ENCODE results near the gene MAPK11.

MAPK11 gene

DNA sequence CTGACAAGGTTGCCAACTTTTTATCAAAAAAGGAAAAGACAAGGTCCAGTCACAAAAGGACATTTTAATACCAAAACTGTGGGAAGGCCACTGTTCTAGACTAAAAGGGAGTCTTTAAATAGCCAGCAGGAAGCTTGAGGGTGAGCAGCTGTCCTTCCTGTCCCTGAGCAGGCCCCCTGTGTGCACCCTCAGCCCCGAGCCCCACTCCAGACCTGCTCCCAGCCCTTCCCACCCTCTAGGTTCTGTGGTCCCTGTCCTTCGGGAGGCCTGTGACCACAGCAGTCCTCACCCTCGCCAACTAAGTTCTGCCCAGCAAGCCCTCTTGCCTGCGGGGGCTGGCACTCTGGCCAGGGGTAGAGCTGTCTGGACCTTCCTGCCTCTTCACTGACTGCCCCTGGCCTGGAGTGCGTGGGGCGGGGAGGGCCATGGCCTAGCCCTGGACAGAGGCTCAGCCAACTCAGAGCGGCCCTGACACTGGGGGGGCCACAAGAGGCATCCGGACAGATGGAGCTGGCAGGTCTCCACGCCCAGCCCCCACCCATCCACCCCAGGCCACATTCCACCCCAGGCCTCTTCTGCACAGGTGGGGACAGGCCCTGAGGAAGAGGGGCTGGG lies 38.9 kb upstream of the MAPK11 start:
- ChIA-PET POLR2A (interaction anchor here (1.4 kb wide), 1 partner anchor 11 kb away, joined by 4 read pairs; no protein-coding TSS in a partner anchor), CTCF (interaction anchor here (1.0 to 1.4 kb wide), 6 partner anchors 11 to 57 kb away, joined by 3 to 8 read pairs (median 4); no protein-coding TSS in a partner anchor)
- TF ChIP-seq, protein P1, sequence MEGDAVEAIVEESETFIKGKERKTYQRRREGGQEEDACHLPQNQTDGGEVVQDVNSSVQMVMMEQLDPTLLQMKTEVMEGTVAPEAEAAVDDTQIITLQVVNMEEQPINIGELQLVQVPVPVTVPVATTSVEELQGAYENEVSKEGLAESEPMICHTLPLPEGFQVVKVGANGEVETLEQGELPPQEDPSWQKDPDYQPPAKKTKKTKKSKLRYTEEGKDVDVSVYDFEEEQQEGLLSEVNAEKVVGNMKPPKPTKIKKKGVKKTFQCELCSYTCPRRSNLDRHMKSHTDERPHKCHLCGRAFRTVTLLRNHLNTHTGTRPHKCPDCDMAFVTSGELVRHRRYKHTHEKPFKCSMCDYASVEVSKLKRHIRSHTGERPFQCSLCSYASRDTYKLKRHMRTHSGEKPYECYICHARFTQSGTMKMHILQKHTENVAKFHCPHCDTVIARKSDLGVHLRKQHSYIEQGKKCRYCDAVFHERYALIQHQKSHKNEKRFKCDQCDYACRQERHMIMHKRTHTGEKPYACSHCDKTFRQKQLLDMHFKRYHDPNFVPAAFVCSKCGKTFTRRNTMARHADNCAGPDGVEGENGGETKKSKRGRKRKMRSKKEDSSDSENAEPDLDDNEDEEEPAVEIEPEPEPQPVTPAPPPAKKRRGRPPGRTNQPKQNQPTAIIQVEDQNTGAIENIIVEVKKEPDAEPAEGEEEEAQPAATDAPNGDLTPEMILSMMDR (IDR thresholded peaks at IDR 0.05; ENCODE audit: control extremely low read depth, extremely low read depth, low read depth, missing control alignments): no peak
- no peak for DNase-seq (ENCODE audit: extremely low spot score)

DNA sequence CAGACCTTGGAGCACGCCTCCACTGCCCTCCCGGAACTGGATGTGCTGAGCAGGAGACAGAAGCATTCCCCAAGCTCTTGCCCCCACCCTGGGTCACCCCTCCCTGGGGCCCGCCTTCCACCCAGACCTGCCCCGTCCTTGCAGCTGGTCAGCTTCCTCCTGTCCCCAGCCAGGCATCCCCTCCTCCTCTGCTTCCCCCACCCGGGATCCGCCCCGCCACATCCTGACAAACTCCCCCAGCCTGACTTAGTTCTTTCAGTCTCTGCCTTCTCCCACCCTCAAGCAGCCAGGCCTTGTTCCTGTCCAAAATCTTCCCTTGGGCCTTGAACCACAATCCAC lies 38.4 kb upstream of the MAPK11 start:
- DNase-seq (ENCODE audit: extremely low spot score): no peak
- ChIA-PET POLR2A (interaction anchor here (1.4 kb wide), 1 partner anchor 11 kb away, joined by 4 read pairs; no protein-coding TSS in a partner anchor), CTCF (interaction anchor here (1.1 to 1.4 kb wide), 3 partner anchors 12 to 57 kb away, joined by 3 to 8 read pairs (median 3); no protein-coding TSS in a partner anchor)
- TF ChIP-seq, protein P1 (IDR thresholded peaks at IDR 0.05; ENCODE audit: control extremely low read depth, extremely low read depth, low read depth, missing control alignments): no peak

DNA sequence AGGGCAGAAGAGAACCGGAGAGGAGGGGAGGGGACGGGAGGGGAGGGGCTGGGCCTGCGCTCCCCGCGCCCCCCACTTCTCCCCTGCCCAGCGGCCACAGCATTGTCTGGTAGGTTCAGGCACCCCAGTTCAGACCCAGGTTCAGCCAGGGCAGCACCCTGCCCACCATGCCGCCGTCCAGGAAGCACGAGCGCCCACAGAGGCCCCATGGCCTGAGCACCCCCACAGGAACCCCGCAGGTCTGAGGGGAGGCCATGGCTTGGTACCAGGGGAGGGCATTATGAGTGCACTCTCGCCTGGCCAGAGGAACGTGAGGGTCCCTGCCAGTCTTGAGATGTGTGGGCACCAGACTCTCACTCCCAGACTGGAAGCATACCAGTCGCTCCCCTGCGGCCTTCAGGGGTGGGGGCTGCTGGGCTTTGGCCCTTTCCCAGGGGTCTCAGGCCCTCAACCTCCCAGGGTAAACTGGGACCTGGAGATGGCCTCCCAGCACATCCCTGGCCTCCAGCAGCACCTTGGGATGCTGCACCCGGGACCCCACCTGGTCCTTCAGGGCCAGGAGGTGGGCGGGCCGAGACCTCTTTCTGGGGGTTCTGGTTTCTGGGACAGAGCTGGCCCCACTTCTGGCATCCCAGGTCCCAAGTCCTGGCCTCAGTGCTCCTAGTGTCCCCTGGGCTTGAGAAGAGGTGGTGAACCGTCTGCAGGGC lies 37.9 kb upstream of the MAPK11 start:
- TF ChIP-seq, protein P1 (IDR thresholded peaks at IDR 0.05; ENCODE audit: control extremely low read depth, extremely low read depth, low read depth, missing control alignments): no peak
- CTCF ChIA-PET: interaction anchor here (1.1 to 6.4 kb wide), 4 partner anchors 12 to 217 kb away, joined by 3 to 66 read pairs (median 6); partner anchors contain the start of gene SCO2
- DNase-seq (ENCODE audit: extremely low spot score): no peak
- POLR2A ChIA-PET: interaction anchor here (0.6 to 1.4 kb wide), 2 partner anchors 10 to 108 kb away, joined by 4 read pairs; no protein-coding TSS in a partner anchor

DNA sequence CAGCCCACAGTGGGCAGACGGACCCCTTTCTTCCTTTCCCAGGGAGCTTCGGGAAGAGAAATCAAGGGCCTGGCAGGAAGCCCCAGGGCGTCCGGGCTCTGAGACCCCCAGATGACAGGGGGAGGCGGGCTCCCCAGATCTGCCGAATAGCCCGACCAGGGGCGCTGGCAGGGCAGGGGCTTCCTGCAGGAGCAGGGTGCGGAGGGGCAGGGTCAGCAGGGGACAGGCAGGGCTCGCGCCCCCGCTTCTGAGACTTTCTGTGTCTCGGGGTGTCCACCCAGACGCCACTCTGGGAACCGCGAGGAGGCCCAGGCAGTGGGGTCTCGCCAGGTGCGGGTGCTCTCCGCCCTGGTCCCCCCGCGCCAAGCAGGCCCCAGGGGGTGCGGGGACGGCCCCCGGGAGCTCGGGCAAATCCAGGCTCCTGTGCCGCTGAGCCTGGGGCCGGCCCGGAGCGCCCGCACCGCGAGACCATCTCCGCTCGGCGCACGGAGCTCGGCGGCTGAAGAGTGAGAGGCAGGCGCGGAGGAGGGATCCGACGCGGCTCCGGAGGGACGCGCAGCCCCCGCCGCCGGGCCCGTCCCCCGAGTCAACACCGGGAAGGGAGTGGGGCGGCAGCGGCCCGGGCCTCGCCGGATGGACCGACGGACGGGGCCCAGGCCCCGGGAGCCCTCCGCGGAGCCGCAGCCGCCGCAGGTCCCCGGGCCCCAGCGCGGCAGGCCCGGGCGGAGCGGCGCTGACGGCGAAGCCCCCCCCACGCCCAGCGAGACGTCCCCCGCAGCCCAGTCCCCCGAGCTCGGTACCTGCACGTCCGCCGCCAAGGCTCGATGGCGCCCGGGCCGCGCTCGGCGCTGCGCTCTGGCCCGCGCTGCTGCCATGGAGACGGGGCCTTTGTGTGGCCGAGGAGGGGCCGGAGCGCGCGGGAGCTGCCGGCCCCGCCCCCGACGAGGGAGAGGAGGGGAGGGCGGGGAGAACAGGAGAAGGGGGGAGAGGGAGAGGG lies 36.9 kb upstream of the MAPK11 start, which contains the start of gene PLXNB2:
Gene PLXNB2, minus strand, starts transcription at position 894 of the 997 bp plus-strand sequence. CDS start 17,062 bp downstream, outside the sequence.
- CTCF ChIA-PET: interaction anchor here (1.0 to 6.4 kb wide), 6 partner anchors 10 to 218 kb away, joined by 3 to 66 read pairs (median 4); partner anchors contain the start of genes DENND6B and SCO2
- POLR2A ChIA-PET: interaction anchor here (0.6 kb wide), 1 partner anchor 107 kb away, joined by 4 read pairs; no protein-coding TSS in a partner anchor
- TF ChIP-seq, protein P1 (IDR thresholded peaks at IDR 0.05; ENCODE audit: control extremely low read depth, extremely low read depth, low read depth, missing control alignments): no peak
- DNase-seq (ENCODE audit: extremely low spot score): peak; percentile 89

DNA sequence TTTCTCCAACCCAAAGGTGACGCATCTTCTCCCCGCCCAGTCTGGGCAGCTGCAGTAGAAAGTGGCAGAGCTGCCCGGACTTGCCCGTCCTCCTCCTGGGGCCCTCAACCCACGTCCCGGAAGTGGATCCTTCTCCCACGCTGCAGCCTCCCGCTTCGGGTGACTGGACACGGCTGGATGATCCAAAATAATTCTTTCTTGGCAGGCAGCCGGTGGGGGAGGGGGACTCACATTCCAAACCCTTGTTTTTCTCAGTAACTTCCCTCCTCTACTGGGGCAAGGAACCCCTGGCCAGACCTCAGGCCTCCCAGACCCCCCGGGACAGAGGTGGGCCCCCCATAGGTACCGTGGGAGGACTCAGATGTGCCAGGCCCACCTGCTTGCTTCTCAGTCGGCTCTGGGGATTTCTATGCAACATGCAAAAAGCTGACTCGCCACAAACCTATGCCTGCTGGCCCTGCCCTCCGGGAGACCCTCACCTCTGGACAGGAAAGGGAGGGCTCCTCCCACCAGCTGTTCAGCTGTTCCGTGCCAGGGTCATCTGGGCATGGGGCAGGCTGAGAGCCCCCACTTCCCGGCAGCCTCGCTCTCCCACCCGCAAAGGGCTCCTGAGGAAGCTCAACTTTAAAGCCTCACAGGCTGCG lies 35.9 kb upstream of the MAPK11 start:
- POLR2A ChIA-PET: no interaction called here
- DNase-seq (ENCODE audit: extremely low spot score): peak; percentile 70

More for the DNA sequence above, 35.9 kb upstream of the MAPK11 start:
- CTCF ChIA-PET: interaction anchor here (1.1 to 6.4 kb wide), 7 partner anchors 9 to 55 kb away, joined by 3 to 66 read pairs (median 3); partner anchors contain the start of gene HDAC10
- TF ChIP-seq, protein P1 (IDR thresholded peaks at IDR 0.05; ENCODE audit: control extremely low read depth, extremely low read depth, low read depth, missing control alignments): no peak

All from GM10248 (cell line).